Bronchial epithelial cell (primary cell): Measurements from ENCODE around the gene PLEKHH1. TPM values are rescaled to one million over a fixed set of nuclear protein-coding genes. Genes with fewer than 3 reads are reported as not detected.

Experiments
- DNase-seq: peaks from one replicate; pipeline ENCODE4 v3.0.0-alpha.2; 2010; ENCODE audit warnings: low read depth
- FAIRE-seq: peaks from 2 replicates; lab custom pipeline; 2011; peaks lifted over from hg19 to GRCh38; lab: Jason Lieb, UNC
- H3K27me3 ChIP-seq: 2 replicates; pipeline ENCODE4 v1.5.1; 2011; ENCODE audit warnings: low read length; ENCODE audit not compliant: control insufficient read depth, insufficient read depth
- H3K36me3 ChIP-seq: 2 replicates; pipeline ENCODE4 v1.5.1; 2011; ENCODE audit warnings: low read length; ENCODE audit not compliant: control insufficient read depth, insufficient read depth
- H3K4me3 ChIP-seq: 2 replicates; pipeline ENCODE4 v1.5.1; 2011; ENCODE audit warnings: mild to moderate bottlenecking, low read depth, low read length, control low read depth
- total RNA-seq: library from RNA; depleted of rRNA; stranded (reverse); fragments of >200 nt; gene quantifications from 2 replicates; pipeline ENCODE4 v1.2.1, GENCODE V29; 2014
- TF ChIP-seq, protein P1 (sequence below): IDR thresholded peaks from 2 replicates; pipeline ENCODE4 v1.5.1; 2011; ENCODE audit warnings: mild to moderate bottlenecking, moderate library complexity, low read length, control low read depth, inconsistent platforms; ENCODE audit not compliant: insufficient read depth, severe bottlenecking

PLEKHH1 gene
- total RNA-seq, 1 donor from 2014 or later: 4.7 TPM

DNA sequence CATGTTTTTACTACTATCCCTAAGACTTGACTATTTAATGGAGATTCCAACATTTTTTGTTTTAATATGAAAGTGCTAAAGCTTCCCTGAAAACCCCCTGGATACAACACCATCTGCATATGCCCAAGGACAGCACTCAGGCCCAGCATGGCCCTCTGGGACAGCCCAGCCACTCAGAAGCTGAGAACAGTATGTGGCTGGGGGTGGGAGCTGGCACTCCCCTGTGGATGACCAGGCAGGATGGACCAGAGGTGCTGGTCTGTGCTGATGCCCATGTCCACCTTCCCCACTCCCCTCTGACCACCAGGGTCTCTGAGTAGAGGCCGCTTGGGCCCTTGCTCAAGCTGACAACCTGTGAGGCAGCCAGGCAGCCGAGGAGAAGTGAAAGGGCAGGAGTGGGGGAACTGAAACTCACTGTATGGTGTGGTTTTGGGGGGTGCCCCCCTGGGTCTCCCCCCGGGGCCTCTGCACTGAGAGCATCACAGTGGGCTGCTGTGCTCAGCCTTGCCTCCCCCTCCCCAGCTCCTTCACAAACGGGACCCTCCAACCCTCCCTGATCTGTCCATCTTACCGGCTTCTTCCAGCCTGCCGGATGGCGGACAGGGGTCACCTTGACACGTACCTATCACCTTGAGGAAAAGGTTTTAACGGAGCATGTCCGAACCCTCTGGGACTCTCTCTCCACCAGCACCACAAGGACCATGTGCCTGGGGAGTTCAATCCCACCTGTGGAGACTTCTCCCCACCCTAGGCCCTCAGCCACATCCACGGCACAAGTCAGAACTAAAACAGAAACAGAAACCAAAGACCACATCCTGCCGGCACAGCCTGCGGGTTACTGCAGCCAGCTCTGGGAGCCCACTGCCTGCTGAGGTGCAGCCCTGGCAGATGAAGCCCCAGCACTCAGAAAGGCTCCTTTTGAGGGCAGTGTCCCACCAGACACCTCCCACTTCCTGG lies 44.9 kb upstream of the PLEKHH1 start, which contains the start of gene TMEM229B:
Gene TMEM229B (minus strand): TSS at position 785 of the 957 bp plus-strand sequence. CDS start 14,798 bp downstream, outside the sequence.
- no peaks in the 10 kb centered on the region for H3K36me3 ChIP-seq
- H3K27me3 ChIP-seq: no peaks in the 10 kb centered on the region
- no peak for DNase-seq
- TF ChIP-seq, protein P1, sequence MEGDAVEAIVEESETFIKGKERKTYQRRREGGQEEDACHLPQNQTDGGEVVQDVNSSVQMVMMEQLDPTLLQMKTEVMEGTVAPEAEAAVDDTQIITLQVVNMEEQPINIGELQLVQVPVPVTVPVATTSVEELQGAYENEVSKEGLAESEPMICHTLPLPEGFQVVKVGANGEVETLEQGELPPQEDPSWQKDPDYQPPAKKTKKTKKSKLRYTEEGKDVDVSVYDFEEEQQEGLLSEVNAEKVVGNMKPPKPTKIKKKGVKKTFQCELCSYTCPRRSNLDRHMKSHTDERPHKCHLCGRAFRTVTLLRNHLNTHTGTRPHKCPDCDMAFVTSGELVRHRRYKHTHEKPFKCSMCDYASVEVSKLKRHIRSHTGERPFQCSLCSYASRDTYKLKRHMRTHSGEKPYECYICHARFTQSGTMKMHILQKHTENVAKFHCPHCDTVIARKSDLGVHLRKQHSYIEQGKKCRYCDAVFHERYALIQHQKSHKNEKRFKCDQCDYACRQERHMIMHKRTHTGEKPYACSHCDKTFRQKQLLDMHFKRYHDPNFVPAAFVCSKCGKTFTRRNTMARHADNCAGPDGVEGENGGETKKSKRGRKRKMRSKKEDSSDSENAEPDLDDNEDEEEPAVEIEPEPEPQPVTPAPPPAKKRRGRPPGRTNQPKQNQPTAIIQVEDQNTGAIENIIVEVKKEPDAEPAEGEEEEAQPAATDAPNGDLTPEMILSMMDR: no peak
- no peak within 1 kb of the TSS for H3K4me3 ChIP-seq
- FAIRE-seq: peak; percentile 58

DNA sequence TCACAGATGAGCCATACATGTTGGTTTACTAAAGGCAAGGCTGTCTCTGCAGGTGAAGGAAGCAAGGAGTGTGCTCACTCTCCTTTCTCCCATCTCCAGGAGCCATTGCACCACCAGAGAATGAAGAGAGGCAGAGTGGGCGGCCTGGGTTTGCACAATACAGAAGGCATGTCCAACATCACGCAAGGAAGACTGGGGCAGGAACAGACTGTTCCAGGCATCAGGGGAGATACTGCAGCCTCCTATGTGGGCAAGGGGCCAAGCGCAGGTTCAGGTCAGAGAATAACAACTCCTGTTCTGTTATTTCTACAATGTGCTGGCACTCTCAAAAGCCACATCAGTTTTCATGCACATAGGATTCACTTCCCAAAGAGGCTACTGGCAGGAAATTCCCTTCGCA lies 42.9 kb upstream of the PLEKHH1 start:
- Histone ChIP-seq H3K27me3 (no peaks in the 10 kb centered on the region), H3K36me3 (no peaks in the 10 kb centered on the region), H3K4me3 (no peak overlapping the region)
- TF ChIP-seq, protein P1: no peak
- FAIRE-seq (peak; percentile 66), DNase-seq (no peak)

DNA sequence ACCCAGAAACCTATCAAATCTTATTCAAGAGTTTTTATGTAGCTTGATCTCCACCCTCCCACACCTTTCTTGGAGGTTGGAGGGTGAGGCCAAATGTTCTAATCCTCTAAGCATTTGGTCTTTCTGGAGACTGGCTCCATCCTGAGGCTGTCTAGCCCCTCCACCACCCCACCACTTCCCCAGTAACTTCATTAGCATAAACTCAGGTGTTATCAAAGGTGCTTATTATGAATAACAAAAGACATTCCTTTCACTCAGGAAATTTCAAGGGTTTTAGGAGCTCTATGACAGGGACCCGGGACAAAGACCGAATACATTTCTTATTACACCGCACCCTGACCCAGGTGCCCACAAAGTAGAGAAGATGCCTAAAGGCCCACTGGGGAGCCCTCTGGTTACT lies 41.8 kb upstream of the PLEKHH1 start:
- FAIRE-seq (no peak), DNase-seq (no peak)

DNA sequence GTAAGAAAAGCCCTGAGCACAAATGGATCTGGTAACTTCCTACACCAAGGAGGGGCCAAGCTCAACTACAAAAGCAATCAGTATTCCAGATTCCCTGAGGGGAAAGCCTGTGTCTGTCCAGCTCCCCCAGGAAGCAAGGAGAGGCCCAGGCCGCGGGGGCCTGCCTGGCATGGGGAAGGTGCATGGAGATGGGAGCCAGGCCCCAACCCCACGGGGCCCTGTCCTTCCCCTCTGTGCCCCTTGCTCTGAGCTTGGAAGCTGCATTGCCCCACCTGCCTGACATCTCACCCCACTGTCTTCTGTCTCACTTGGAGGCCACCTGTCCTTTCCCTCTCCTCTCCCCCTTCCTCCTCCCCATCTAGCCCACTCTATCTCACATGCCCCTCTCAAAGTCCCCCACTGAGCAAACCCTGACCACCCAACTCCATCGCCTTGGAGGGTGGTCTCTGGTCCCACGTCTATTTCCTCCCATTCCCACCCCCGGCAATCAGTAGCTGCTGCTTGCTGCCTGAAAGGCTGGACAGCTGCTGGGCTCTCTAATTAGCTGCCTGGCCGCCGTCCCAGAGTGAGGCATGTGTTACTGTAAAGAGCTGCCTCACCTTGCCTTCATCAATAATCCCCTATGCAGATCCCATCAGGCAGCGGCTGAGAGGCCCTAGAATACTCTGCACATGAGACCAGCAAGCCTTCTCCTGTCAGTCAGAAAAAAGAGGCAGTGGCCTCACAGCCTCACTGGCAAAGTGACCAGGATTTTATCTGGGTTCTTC lies 41.2 kb upstream of the PLEKHH1 start:
- H3K27me3 ChIP-seq: no peaks in the 10 kb centered on the region
- DNase-seq: no peak
- H3K36me3 ChIP-seq: no peaks in the 10 kb centered on the region
- no peak for FAIRE-seq
- H3K4me3 ChIP-seq: no peak overlapping the region
- TF ChIP-seq, protein P1: no peak

More for the DNA sequence above, 41.8 kb upstream of the PLEKHH1 start:
- H3K27me3 ChIP-seq: no peaks in the 10 kb centered on the region
- no peak overlapping the region for H3K4me3 ChIP-seq
- TF ChIP-seq, protein P1: no peak
- H3K36me3 ChIP-seq: no peaks in the 10 kb centered on the region

DNA sequence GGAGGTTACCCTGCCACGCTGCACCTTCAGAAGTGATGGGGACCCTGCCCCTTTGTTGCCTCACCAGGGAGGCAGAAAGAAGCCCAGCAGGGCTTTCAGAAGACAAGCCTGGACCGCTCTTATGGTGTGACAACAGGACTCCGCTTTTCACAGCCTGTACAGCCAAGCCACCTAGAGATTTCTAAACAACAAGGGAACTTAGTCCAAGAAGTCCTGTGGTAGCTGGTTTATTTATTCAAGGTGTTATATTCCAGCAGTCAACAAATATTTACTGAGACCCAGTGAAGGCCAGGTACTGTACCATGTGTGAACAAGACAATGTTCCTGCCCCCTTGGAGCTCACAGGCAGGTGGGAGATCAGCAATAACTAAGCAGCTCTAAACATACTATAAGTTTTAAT lies 40.6 kb upstream of the PLEKHH1 start:
- no peak overlapping the region for H3K4me3 ChIP-seq
- no peak for DNase-seq
- no peaks in the 10 kb centered on the region for H3K36me3 ChIP-seq
- TF ChIP-seq, protein P1: no peak
- no peak for FAIRE-seq
- no peaks in the 10 kb centered on the region for H3K27me3 ChIP-seq
